ENCODE results near the gene ANKRD37. TPM values are rescaled to one million over a fixed set of nuclear protein-coding genes. Genes with fewer than 3 reads are reported as not detected.

Gene ANKRD37
- total and polyA plus RNA-seq, 9 of the 15 experiments (the other 6 are each of a cell fraction or from before 2014, with no cell fraction given): 1.3 to 53.7 (median 3.6) TPM

DNA sequence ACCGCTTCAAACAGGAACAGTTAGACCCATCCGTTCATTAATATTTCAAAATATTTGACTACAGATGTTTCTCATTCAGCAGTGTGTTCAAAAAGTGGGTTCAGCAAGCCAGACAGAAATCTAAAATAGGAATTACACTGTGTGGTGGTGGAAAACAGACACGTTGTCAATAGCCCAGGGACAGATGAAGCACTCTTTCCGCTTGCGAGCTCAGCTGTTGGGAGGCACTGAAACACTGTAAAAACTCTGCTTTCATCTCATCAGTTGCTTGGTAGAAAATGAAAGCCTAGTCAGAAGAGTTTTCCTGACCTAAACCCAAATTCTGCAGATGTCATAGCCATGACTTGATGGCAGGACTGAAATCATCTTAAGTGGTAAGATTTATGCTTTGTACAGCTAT, 39.4 kb upstream of the ANKRD37 start:
- BruUV-seq (replicated peaks): no TSS peak
- peak overlapping the region; percentile 47 for H3K4me2 ChIP-seq (ENCODE audit: insufficient read depth, low read length)
- ChIA-PET CTCF (ENCODE audit: low intra/inter-chr PET ratio) (no interaction called here), POLR2A (no interaction called here)
- 63% methylated on average over 5 of the region's 5 CpGs for WGBS (ENCODE audit: insufficient coverage, low coverage, missing lambda C conversion rate)
- TF ChIP-seq, protein P1, sequence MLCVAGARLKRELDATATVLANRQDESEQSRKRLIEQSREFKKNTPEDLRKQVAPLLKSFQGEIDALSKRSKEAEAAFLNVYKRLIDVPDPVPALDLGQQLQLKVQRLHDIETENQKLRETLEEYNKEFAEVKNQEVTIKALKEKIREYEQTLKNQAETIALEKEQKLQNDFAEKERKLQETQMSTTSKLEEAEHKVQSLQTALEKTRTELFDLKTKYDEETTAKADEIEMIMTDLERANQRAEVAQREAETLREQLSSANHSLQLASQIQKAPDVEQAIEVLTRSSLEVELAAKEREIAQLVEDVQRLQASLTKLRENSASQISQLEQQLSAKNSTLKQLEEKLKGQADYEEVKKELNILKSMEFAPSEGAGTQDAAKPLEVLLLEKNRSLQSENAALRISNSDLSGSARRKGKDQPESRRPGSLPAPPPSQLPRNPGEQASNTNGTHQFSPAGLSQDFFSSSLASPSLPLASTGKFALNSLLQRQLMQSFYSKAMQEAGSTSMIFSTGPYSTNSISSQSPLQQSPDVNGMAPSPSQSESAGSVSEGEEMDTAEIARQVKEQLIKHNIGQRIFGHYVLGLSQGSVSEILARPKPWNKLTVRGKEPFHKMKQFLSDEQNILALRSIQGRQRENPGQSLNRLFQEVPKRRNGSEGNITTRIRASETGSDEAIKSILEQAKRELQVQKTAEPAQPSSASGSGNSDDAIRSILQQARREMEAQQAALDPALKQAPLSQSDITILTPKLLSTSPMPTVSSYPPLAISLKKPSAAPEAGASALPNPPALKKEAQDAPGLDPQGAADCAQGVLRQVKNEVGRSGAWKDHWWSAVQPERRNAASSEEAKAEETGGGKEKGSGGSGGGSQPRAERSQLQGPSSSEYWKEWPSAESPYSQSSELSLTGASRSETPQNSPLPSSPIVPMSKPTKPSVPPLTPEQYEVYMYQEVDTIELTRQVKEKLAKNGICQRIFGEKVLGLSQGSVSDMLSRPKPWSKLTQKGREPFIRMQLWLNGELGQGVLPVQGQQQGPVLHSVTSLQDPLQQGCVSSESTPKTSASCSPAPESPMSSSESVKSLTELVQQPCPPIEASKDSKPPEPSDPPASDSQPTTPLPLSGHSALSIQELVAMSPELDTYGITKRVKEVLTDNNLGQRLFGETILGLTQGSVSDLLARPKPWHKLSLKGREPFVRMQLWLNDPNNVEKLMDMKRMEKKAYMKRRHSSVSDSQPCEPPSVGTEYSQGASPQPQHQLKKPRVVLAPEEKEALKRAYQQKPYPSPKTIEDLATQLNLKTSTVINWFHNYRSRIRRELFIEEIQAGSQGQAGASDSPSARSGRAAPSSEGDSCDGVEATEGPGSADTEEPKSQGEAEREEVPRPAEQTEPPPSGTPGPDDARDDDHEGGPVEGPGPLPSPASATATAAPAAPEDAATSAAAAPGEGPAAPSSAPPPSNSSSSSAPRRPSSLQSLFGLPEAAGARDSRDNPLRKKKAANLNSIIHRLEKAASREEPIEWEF (CRISPR knock-in tag; IDR thresholded peaks at IDR 0.05): no peak
- peak; percentile 7; the same call in 1 of the 2 replicates for TF ChIP-seq PML (IDR thresholded peaks at IDR 0.05; ENCODE audit: low read length)
- no peak for TF ChIP-seq ESRRB (CRISPR knock-in tag; IDR thresholded peaks at IDR 0.05; ENCODE audit: borderline replicate concordance)
- TF ChIP-seq MYC (IDR thresholded peaks at IDR 0.05; ENCODE audit: low read depth, low read length): no peak
- no peak for TF ChIP-seq MYC (CRISPR knock-in tag; IDR thresholded peaks at IDR 0.05; ENCODE audit: borderline replicate concordance, low read depth)
- no peak for TF ChIP-seq DPF2 (IDR thresholded peaks at IDR 0.05)
- TF ChIP-seq MEIS2 (IDR thresholded peaks at IDR 0.05; ENCODE audit: partially characterized antibody): peak; percentile 61
- H3K27ac ChIP-seq (ENCODE audit: extremely low read depth, low read depth, low read length): peak overlapping the region; percentile 58; the same call in 2 of the 3 replicates
- peak overlapping the region; percentile 47 for H2AFZ ChIP-seq (ENCODE audit: low read depth, low read length)
- no peaks in the 10 kb centered on the region for H3K79me2 ChIP-seq (ENCODE audit: control insufficient read depth, insufficient read depth, low read length)
- in situ Hi-C loops (cut with MboI): no loop called here
- no peak for DNase-seq (ENCODE audit: extremely low read depth in 1 of 4, low spot score in 3 of 4)
- H3K36me3 ChIP-seq (ENCODE audit: control insufficient read depth, insufficient read depth, low read length): peaks cover 2% of the 10 kb centered on the region; the same call in 1 of the 3 replicates
- H3K27me3 ChIP-seq (ENCODE audit: control insufficient read depth in 2 of 2, insufficient read depth in 2 of 2, low read length in 2 of 2): no peaks in the 10 kb centered on the region
- no peaks in the 10 kb centered on the region for H4K20me1 ChIP-seq (replicated peaks; ENCODE audit: control insufficient read depth, insufficient read depth, low read length)
- no peaks in the 10 kb centered on the region for H3K9me3 ChIP-seq (replicated peaks; ENCODE audit: control insufficient read depth, insufficient read depth, low read depth, low read length)
- peak; percentile 11 for FAIRE-seq
- no peaks in the 10 kb centered on the region for H3K9me1 ChIP-seq (ENCODE audit: control insufficient read depth, insufficient read depth, low read length)
- no peak overlapping the region for H3K4me3 ChIP-seq
- intact Hi-C loops (cut with micrococcal nuclease): no loop called here
- peaks cover 13 to 37% of the 10 kb centered on the region in 2 experiments for H3K4me1 ChIP-seq (replicated peaks in 1 of 2; ENCODE audit: control insufficient read depth in 2 of 2, insufficient read depth in 2 of 2, low read length in 2 of 2)
- peak overlapping the region in 1 of 2 experiments; percentile 21; a peak in 2 of 4 replicates for H3K9ac ChIP-seq (ENCODE audit: insufficient read depth in 1 of 2, low read depth in 2 of 2, low read length in 2 of 2)
- peak; percentile 47 for ATAC-seq

All from K562 (cell line).